ENCODE measurements around the gene ITIH5.

ITIH5 gene

GRCh38 chr10:7551289-7551688 lies 115.5 kb downstream of the ITIH5 start:
- DNase-seq (ENCODE audit: low read depth, low spot score): peak; percentile 23

GRCh38 chr10:7550013-7550412 lies 116.8 kb downstream of the ITIH5 start:
- no peak for DNase-seq (ENCODE audit: low read depth, low spot score)

- DNase-seq (ENCODE audit: low read depth, low spot score): no peak
Measured at GRCh38 chr10:7547829-7548228, 118.9 kb downstream of the ITIH5 start.

- DNase-seq (ENCODE audit: low read depth, low spot score): no peak
Measured at GRCh38 chr10:7547206-7547605, 119.6 kb downstream of the ITIH5 start.

GRCh38 chr10:7546385-7546967 lies 120.3 kb downstream of the ITIH5 start:
- DNase-seq (ENCODE audit: low read depth, low spot score): peak; percentile 27

- DNase-seq (ENCODE audit: low read depth, low spot score): no peak
Measured at GRCh38 chr10:7545792-7546191, 121.0 kb downstream of the ITIH5 start.

- no peak for DNase-seq (ENCODE audit: low read depth, low spot score)
Measured at GRCh38 chr10:7545261-7545660, 121.5 kb downstream of the ITIH5 start.

- DNase-seq (ENCODE audit: low read depth, low spot score): no peak
Measured at GRCh38 chr10:7544203-7544602, 122.6 kb downstream of the ITIH5 start.

GRCh38 chr10:7542189-7542914 lies 124.4 kb downstream of the ITIH5 start:
- DNase-seq (ENCODE audit: low read depth, low spot score): no peak

GRCh38 chr10:7541137-7542087 lies 125.4 kb downstream of the ITIH5 start:
- peak; percentile 95 for DNase-seq (ENCODE audit: low read depth, low spot score)

GRCh38 chr10:7538970-7539654 lies 127.7 kb downstream of the ITIH5 start:
- no peak for DNase-seq (ENCODE audit: low read depth, low spot score)

GRCh38 chr10:7537126-7537525 lies 129.6 kb downstream of the ITIH5 start:
- DNase-seq (ENCODE audit: low read depth, low spot score): no peak

GRCh38 chr10:7534480-7534852 lies 132.3 kb downstream of the ITIH5 start:
- DNase-seq (ENCODE audit: low read depth, low spot score): no peak

GRCh38 chr10:7533657-7534479 lies 132.9 kb downstream of the ITIH5 start:
- peak; percentile 41 for DNase-seq (ENCODE audit: low read depth, low spot score)

- DNase-seq (ENCODE audit: low read depth, low spot score): peak; percentile 44
Measured at GRCh38 chr10:7532723-7533498, 133.9 kb downstream of the ITIH5 start.

GRCh38 chr10:7529638-7530037 lies 137.1 kb downstream of the ITIH5 start:
- DNase-seq (ENCODE audit: low read depth, low spot score): peak; percentile 27

GRCh38 chr10:7527468-7527867 lies 139.3 kb downstream of the ITIH5 start:
- no peak for DNase-seq (ENCODE audit: low read depth, low spot score)

- no peak for DNase-seq (ENCODE audit: low read depth, low spot score)
Measured at GRCh38 chr10:7526017-7526400, 140.8 kb downstream of the ITIH5 start.

- DNase-seq (ENCODE audit: low read depth, low spot score): peak; percentile 81
Measured at GRCh38 chr10:7525314-7526016, 141.3 kb downstream of the ITIH5 start.

- no peak for DNase-seq (ENCODE audit: low read depth, low spot score)
Measured at GRCh38 chr10:7523656-7524055, 143.1 kb downstream of the ITIH5 start.
